ENCODE results near the gene RPS27.

Gene RPS27

DNA sequence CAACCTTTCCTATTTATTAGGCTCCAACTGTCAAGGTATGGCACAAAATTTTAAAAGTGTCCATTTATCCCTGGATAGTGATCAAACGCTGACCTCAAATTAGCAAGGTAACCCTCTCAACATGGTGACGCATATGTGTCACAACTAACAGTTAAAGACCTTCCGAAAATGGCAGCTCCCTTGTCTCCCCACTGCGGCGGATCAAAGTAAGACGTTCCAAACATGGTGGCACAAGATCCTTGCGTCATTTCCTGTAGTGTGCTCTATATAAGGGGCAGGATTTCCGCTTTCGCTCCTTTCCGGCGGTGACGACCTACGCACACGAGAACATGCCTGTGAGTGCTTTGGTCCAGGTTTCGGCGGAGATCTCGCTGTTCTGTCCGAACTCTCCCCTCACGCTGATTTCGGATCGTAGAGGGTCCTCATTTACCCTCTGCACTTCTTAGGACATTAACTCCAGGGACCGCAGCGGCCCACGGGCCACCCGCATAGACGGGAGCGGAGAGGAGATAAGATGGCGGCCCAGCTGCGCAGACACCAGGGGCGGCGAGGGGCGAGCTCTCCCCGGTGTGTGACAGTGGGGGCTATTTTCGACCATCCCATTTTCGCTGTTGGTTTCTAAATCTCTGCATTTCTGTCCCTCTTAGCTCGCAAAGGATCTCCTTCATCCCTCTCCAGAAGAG, at the start of gene RPS27:
RPS27 (plus strand) TSS at position 295 of the 683 bp plus-strand sequence; CDS start at position 330, 35 bp downstream.
- peak; percentile 97 for DNase-seq

DNA sequence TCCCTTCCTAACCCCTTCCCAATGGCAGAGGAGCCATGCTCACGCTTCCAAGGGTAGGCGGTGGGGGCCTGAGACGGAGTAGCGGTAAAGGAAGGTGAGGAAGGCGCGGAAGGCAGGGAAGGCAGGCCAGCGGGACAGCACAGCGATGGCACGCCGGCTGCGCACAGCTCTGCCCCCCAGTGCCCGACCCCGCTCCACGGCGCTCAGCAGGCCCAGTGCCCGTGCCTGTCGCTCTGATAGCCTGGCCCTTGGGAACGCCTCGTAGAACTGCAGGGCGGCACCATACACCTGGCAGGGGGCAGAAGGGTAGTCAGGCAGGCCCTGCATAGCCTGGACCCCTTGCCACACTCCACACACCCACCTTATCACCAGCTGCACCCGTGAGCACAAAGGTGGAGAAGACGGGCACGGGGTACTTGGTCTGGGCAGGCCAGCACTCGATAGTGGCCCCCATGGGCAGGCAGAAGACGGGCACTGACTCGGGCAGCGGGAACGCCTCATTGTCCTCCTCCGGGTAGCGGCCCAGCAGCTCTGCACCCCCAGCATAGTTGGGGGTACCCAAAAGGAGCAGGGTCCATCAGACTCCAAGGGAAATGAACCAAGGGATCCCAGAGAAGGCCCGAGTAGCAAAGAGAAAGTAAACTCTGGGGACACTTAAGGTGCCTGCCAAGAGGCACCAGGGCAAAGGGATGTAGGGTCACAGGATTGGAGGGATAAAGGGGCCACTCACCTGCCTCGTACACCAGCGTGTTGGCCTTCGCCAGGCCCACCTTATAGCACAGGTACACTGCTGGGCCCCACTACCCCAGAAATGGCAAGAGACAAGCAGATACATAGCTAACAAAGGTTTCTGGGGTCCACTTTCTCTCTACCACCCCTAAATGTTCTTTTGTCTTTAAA, 48.5 kb upstream of the RPS27 start:
- no peak for DNase-seq

DNA sequence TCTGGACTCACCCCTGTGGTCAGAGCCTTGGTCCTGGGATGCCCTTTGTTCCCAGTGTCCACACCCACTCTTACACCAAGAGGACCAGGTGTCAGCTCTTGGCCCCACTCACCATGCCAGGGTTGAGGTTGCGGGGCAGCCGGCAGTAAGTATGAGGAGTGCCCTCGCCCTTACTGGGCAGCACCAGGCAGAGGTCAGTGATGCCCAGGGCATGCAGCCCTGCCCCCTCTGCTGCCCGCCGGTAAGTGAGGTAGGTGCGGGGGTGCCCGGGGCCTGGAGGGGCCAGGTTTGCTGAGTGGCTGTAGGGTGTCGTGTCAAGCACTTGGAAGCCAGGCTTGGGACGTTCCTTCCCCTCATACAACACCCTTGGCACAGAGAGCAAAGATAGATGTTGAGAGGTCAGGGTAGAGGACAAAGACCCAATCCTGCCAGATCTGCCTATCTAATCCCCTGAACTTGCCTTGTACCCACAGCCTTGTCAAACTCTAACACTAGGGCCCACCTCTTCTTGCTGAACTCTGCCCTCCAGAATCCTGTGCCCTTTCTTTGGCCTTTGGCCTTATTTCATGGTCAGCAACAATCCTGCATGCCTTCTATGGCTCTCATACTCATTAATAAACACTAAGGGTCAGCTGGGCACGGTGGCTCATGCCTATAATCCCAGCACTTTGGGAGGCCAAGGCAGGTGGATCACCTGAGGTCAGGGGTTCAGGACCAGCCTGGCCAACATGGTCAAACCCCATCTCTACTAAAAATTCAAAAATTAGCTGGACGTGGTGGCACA, 47.6 kb upstream of the RPS27 start:
- no peak for DNase-seq

GRCh38 chr1:153944005-153944826, 46.3 kb upstream of the RPS27 start:
- no peak for DNase-seq

GRCh38 chr1:153944827-153945117, 45.8 kb upstream of the RPS27 start:
- DNase-seq = no peak

DNA sequence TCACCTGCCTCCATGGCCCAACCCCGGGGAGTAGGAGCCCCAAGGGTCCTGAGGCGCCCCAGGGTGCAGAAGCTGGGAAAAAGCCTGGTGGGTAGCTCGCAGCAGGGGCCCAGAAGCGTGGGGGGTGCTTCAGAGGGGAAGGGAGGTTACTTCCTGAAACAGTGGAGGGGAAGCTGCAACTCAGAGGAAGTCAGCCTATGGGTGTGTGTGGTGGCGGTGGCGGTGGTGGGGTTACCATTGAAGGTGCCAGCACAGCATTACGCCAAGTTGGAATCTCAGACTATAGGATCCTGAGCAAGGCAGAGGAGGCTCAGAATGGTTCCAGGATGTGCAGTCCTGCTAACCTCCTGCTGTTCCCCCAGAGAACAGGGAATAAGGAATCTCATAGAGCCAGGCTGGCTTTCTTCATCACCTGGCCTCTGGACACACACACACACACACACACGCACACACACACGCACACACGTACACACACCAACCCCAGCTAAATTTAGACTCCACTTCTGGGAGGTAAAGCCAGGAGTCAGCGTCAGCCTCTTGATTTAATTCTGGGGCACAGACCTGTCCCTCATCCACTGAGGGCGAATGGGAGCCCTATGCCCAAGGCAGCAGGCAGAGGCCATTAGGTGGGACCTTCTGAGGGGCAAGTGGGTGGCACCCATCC, 45.3 kb upstream of the RPS27 start:
- DNase-seq = peak; percentile 22

DNA sequence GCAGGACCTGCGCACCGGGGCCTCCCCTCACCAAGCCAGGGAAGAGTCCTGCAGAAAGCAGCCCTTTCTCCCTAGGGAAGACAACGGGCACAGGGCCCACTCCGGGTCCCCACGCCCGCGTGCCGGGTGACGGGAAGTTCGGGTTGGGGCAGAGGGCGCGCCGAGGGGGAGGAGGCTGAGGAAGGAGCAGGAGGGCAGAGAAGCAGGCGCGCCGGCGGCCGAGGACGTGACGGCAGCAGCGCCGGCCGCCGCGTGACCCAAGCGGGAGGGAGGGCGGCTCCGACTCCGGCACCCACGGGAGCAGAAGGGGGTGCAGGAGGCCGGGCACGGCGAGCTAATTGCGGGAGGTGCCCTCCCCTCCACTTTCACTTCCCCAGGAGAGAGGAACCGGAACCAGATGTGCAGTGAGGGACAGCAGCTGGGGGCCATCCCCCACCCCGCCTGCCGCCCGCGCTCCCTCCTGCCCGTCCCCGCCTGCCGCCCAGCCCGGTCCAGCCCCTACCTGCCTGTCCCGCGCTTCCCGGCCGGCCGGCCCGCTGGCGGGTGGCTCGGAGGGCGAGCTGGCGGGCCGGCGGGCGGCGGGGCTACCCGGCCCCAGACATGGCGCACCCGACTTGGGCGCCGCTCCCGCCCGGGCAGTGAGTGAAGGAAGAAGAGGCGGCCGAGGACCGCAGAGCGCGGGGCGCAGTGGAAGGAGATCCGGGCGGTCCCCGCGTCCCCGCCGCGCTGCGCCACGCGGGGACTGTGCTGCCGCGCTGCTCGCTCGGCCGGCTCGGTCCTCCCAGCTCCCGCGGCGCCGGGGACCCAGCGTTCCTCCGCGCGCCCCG, 44.6 kb upstream of the RPS27 start:
- peak; percentile 70 for DNase-seq

GRCh38 chr1:153946622-153947241, 43.8 kb upstream of the RPS27 start, which contains the start of gene DENND4B:
Gene DENND4B, minus strand, starts transcription at chr1:153946718. Its CDS starts 2,344 bp downstream, at chr1:153944374.
- DNase-seq = peak; percentile 78

DNA sequence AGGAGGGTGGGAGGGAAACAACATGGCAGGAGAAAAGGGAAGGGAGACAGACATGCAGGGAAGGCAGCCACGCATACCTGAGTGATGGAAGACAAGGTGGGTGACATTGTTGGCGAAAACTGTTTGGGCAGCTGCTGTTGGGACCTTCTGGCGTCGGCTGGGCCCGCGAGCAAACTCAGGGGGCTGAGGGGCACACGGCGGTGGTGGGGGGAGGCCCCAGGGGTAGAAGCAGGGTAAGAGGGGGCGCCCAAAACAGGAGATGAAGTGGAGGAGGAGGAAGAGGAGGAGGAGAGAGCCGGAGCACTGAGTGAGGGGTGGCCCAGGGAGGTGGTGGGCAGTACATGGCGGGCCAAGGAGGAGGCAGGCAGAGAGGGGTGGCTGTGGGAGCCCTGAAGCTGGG, 39.4 kb upstream of the RPS27 start:
- no peak for DNase-seq

GRCh38 chr1:153951801-153952200, 38.8 kb upstream of the RPS27 start:
- no peak for DNase-seq

DNA sequence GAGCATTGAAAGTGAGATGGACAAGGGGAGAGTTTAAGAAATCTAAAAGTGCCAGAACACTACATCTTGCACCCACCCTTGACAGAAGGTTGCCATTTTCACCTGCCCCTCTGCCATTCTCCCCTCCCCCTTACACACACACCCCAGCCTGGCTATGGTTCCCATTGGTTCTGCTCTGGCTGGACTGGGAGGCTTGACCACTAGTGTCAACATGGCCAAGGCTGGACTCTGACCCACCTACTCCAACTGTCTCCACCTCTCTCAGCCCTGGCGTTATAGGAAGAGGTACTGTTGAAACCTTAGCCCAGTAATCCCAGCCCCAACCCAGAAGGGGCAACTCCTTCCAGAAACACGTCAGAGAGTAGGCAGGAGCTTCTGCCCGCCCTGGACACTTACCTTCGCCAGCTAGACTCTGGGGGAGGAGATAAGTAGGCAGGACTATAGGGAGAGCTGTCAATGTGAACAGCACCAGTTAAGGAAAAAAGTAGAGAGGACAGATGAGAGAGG, 36.6 kb upstream of the RPS27 start:
- no peak for DNase-seq

- DNase-seq = no peak
These were observed 35.7 kb upstream of the RPS27 start for GRCh38 chr1:153954826-153955225.

DNA sequence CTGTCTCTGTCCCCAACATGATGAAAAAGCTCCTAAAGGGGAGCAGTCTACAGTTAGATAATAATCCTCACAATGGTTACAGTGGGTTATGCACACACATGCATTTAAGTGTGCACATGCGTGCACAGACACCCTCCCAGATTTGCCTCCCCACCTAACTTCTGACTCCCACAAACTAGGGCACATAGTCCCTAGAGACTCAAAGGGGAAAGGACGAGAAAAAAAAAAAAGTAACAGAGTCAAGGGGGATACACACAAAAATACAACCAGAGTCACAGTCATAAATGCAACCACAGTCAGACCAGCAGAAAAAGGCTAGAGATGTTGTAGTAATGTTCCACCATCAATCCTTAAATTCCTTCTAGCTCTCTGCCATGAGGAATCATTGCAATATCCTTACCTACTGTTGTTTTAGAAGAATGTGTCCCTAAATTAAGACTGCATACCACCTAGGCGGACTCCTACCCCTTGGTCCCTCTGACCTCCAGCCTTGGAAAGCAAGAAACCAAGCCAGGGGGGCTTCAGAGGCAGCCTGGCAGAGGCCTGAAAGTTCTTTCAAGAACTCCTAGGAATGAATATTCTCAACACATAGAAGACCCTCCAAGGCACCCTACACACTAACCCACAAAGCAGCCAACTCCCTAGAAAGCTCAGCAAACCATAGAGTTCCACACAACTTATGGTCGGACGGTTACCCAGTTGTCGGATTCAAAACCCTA, 33.4 kb upstream of the RPS27 start:
- DNase-seq = no peak

GRCh38 chr1:153957744-153958110, 32.8 kb upstream of the RPS27 start:
- peak; percentile 29 for DNase-seq

DNA sequence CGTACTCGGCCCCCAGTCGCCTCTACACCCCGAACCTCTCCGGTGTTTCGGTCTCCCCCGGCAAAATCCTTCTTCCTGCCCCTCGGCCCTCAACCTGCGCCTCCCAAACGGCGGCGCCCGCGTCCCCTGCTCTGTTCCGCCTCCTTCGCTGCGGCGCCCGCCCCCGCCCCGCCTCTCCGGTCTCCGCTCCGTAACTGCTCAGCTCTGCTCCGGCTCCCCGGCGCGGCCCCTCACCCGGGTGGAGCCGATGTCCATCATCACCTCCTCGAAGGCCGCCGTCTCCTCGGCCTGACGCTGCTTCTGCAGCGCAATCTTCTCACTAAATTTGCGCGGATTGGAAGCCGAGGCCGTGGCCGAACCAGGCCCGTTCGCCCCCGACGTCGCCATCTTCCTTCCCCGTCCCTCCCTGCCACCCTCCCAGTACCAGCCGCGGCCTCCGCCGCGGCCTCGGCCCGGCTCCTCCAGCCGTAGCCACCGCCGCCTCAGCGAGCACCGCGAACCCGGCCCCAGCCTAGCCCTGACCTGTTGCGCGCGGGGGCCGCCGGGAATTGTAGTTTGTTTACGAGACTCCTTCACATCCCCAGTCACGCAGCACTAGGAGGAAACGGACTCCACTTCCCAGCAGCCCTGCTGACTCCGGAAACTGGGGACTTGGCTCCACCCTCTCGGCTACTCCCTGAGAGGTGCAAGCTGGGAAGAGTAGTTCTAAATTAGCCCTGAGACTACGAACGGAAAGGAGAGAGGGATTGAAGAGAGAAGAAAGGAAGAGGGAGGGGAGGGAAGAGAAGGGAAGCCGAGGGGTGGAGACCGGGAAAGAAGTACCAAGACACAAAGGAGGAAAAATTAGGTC, 32.2 kb upstream of the RPS27 start, which contains the start of gene CRTC2:
CRTC2 (minus strand) TSS at position 502 of the 850 bp plus-strand sequence; CDS start at position 387, 115 bp downstream.
- DNase-seq = peak; percentile 99

DNA sequence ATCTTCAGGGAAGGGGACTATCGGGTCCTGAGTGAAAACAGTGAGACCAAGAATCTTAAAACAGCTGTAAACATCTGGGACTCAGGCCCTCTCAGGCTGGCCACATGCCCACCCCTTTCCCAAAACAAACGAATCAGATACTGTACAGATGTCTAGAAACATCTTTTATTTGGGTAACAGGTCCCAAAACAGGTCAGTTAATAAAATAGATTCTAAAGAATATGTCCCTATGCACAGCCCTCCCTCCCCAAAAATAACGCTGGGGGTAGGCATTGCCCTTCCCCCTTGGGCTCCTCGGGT, 31.7 kb upstream of the RPS27 start:
- no peak for DNase-seq

GRCh38 chr1:153959454-153959853, 31.1 kb upstream of the RPS27 start:
- no peak for DNase-seq

DNA sequence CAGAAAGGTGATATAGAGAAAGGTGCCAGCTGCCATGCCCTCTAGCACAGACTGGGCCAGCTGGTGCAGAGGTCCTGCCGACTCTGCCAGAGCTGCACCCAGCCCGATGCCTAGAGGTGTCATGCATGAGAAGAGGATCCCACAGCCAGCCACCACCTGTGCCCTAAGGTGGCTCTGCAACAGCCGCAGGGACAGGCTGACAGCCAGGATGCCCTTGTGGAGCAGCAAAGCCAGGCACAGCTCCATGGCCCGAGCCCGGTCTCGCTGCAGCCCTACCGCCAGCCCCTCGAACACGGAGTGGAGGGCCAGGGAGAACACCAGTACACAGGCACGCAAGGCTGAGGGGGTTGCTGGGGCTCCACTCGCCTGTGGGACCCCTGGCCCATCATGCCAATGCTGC, 30.4 kb upstream of the RPS27 start:
- no peak for DNase-seq

GRCh38 chr1:153961421-153961820, 29.1 kb upstream of the RPS27 start:
- DNase-seq = no peak
